ENCODE data around the gene GP1BB.

DNA sequence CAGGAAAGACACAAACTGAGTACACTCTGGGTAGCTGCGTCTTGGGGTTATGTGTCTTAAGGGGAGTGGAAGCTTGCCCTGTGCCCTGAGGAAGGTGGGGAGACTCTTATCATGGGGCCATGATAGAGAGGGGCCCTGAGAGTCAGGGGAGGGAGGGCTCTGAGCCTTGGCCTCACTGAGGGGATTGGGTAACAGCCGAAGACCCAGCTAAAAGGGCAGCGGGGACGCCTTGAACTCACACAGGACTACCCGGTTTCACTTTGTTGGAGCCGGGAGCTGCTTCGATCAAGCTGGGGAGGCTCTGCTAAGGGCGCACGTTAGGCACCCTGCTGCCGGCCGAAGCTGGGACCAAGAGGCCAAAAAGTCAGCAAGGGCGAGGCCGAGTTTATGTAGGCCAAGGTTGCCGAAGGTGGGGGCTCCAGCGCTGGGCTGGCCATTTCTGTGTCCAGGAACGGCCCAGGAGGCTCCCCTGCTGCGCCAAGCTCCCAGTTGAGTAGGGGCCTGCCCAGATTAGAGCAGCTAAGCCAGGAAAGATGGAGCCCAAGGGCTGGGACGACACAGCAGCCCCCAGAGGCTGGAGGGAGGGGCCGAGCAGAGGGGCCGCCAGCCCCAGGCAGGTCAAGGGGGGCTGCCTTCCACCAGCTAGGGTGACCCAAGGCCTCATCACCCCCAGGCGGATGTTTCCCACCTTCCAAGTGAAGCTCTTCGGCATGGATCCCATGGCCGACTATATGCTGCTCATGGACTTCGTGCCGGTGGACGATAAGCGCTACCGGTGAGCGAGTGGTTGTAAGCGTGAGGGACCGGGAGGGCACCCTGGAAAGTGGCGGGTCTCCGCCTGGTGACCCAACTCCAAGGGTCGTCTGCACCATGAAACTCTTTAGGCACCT lies 39.5 kb downstream of the GP1BB start:
- TF ChIP-seq, protein P1, sequence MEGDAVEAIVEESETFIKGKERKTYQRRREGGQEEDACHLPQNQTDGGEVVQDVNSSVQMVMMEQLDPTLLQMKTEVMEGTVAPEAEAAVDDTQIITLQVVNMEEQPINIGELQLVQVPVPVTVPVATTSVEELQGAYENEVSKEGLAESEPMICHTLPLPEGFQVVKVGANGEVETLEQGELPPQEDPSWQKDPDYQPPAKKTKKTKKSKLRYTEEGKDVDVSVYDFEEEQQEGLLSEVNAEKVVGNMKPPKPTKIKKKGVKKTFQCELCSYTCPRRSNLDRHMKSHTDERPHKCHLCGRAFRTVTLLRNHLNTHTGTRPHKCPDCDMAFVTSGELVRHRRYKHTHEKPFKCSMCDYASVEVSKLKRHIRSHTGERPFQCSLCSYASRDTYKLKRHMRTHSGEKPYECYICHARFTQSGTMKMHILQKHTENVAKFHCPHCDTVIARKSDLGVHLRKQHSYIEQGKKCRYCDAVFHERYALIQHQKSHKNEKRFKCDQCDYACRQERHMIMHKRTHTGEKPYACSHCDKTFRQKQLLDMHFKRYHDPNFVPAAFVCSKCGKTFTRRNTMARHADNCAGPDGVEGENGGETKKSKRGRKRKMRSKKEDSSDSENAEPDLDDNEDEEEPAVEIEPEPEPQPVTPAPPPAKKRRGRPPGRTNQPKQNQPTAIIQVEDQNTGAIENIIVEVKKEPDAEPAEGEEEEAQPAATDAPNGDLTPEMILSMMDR (conservative IDR thresholded peaks at IDR 0.05; ENCODE audit: low read length): no peak
- no peak for TF ChIP-seq EZH2phosphoT487 (IDR thresholded peaks at IDR 0.05; ENCODE audit: borderline replicate concordance)
